Upper lobe of right lung (tissue), 1 donor: ENCODE data around the gene FLT4. TPM values are rescaled to one million over a fixed set of nuclear protein-coding genes. Genes with fewer than 3 reads are reported as not detected.
"Not testable (repeated sequence)": the region's sequence is repeated elsewhere in the genome, so short reads cannot be mapped to it uniquely, and the experiment has no call there.

Experiments used
- ATAC-seq: fragments of 200-7000 bp; cut with Tn5 transposase; one replicate; pipeline ENCODE4 v1.9.1; 2020; ENCODE audit warnings: mild to moderate bottlenecking, moderate library complexity
- DNase-seq: peaks from one replicate; pipeline ENCODE4 v3.0.0-alpha.2; 2020
- H3K27ac ChIP-seq: fragments of 200-600 bp; one replicate; pipeline ENCODE4 v1.8.0; 2022
- H3K27me3 ChIP-seq: fragments of 200-600 bp; one replicate; pipeline ENCODE4 v1.8.0; 2022; ENCODE audit warnings: mild to moderate bottlenecking
- H3K36me3 ChIP-seq: fragments of 200-600 bp; one replicate; pipeline ENCODE4 v1.8.0; 2022
- H3K4me1 ChIP-seq: fragments of 200-600 bp; one replicate; pipeline ENCODE4 v1.8.0; 2022
- H3K4me3 ChIP-seq: fragments of 200-600 bp; one replicate; pipeline ENCODE4 v1.8.0; 2022; ENCODE audit warnings: mild to moderate bottlenecking
- H3K9me3 ChIP-seq: fragments of 200-600 bp; one replicate; pipeline ENCODE4 v1.8.0; 2022
- CTCF ChIP-seq: fragments of 200-600 bp; IDR thresholded peaks from one replicate; pipeline ENCODE4 v1.8.0; 2022; ENCODE audit warnings: antibody characterized with exemption
- intact Hi-C: fragments of 100-400 bp; cut with DNase I; formaldehyde crosslinking; loops from one replicate; pipeline ENCODE4 v1.11.0; 2022
- total RNA-seq: library from RNA; stranded (reverse); fragmentation: NEBNext Ultra II Directional; extraction: Animal tissue kit (Norgen Biotek cat#: 25700); gene quantifications from one replicate; pipeline ENCODE4 v1.2.1, GENCODE V29; 2021
- donor health status: DM: no; HTN: yes; CAD: no; lungs with severe emphysema.

The FLT4 gene
- total RNA-seq, 1 donor from 2014 or later, result 38.6 TPM

GRCh38 chr5:180690562-180690961 lies 41.2 kb upstream of the FLT4 start:
- ATAC-seq (no peak), DNase-seq (no peak)
- H3K9me3 ChIP-seq, result no peaks in the 10 kb centered on the region
- peaks cover 8% of the 10 kb centered on the region for H3K27me3 ChIP-seq
- H3K4me1 ChIP-seq, result no peaks in the 10 kb centered on the region
- intact Hi-C loops, result no loop called here
- no peaks in the 10 kb centered on the region for H3K36me3 ChIP-seq
- H3K27ac ChIP-seq, result no peak overlapping the region
- H3K4me3 ChIP-seq, result no peak overlapping the region
- no peak for TF ChIP-seq CTCF

GRCh38 chr5:180689775-180690174 lies 40.4 kb upstream of the FLT4 start:
- DNase-seq, result no peak
- Histone ChIP-seq H3K4me3 (no peak overlapping the region), H3K9me3 (no peaks in the 10 kb centered on the region), H3K4me1 (no peaks in the 10 kb centered on the region), H3K36me3 (no peaks in the 10 kb centered on the region), H3K27ac (no peak overlapping the region), H3K27me3 (peaks cover 8% of the 10 kb centered on the region)
- intact Hi-C loops, result no loop called here
- ATAC-seq, result no peak
- TF ChIP-seq CTCF, result no peak

GRCh38 chr5:180689071-180689694 lies 39.8 kb upstream of the FLT4 start:
- no peaks in the 10 kb centered on the region for H3K36me3 ChIP-seq
- no peak for ATAC-seq
- peaks cover 9% of the 10 kb centered on the region for H3K27me3 ChIP-seq
- intact Hi-C loops, result no loop called here
- no peak for DNase-seq
- no peaks in the 10 kb centered on the region for H3K9me3 ChIP-seq
- H3K27ac ChIP-seq, result no peak overlapping the region
- no peaks in the 10 kb centered on the region for H3K4me1 ChIP-seq
- TF ChIP-seq CTCF, result no peak
- no peak overlapping the region for H3K4me3 ChIP-seq

GRCh38 chr5:180688330-180689070 lies 39.1 kb upstream of the FLT4 start:
- no peak for ATAC-seq
- H3K9me3 ChIP-seq, result no peaks in the 10 kb centered on the region
- peaks cover 13% of the 10 kb centered on the region for H3K27me3 ChIP-seq
- no peak overlapping the region for H3K27ac ChIP-seq
- no peak for DNase-seq
- intact Hi-C loops, result no loop called here
- no peaks in the 10 kb centered on the region for H3K4me1 ChIP-seq
- no peaks in the 10 kb centered on the region for H3K36me3 ChIP-seq
- no peak for TF ChIP-seq CTCF
- H3K4me3 ChIP-seq, result no peak overlapping the region

- ATAC-seq, H3K4me3 ChIP-seq, H3K4me1 ChIP-seq, H3K27ac ChIP-seq, H3K36me3 ChIP-seq, H3K9me3 ChIP-seq, DNase-seq, intact Hi-C loops: not testable (repeated sequence)
- peaks cover 18% of the 10 kb centered on the region for H3K27me3 ChIP-seq
Measured at GRCh38 chr5:180686799-180687198, 37.4 kb upstream of the FLT4 start.

- Histone ChIP-seq H3K36me3 (no peaks in the 10 kb centered on the region), H3K9me3 (no peaks in the 10 kb centered on the region), H3K4me1 (no peaks in the 10 kb centered on the region), H3K4me3 (no peak overlapping the region), H3K27me3 (peaks cover 12% of the 10 kb centered on the region), H3K27ac (no peak overlapping the region)
- TF ChIP-seq CTCF, result no peak
- ATAC-seq (no peak), DNase-seq (no peak)
- intact Hi-C loops, result no loop called here
Measured at GRCh38 chr5:180684623-180685161, 35.3 kb upstream of the FLT4 start.
